HFF-Myc (cell line): ENCODE measurements around the gene NUAK1.
A peak's percentile ranks its signal among the peaks of the same experiment; 100 is the strongest.

ENCODE experiments used
- DNase-seq: peaks from one replicate; pipeline ENCODE4 v3.0.0-alpha.2; 2011; ENCODE audit warnings: low read depth; ENCODE audit errors: extremely low read depth
- H3K4me3 ChIP-seq: replicated peaks from 2 replicates; pipeline ENCODE4 v1.5.1; 2011; ENCODE audit warnings: low read depth, mild to moderate bottlenecking, control low read depth, low read length
- CTCF ChIP-seq: IDR thresholded peaks from 2 replicates; pipeline ENCODE4 v1.5.1; 2012; ENCODE audit warnings: mild to moderate bottlenecking, low read depth, low read length, control low read depth; ENCODE audit errors: missing control alignments

Gene NUAK1

GRCh38 chr12:106032623-106032925, 106.2 kb downstream of the NUAK1 start:
- TF ChIP-seq CTCF = no peak
- no peak for DNase-seq

GRCh38 chr12:106031761-106032622, 106.8 kb downstream of the NUAK1 start:
- TF ChIP-seq CTCF = no peak
- no peak for DNase-seq
- no peak overlapping the region for H3K4me3 ChIP-seq

More at GRCh38 chr12:106032623-106032925, 106.2 kb downstream of the NUAK1 start:
- H3K4me3 ChIP-seq = no peak overlapping the region

DNA sequence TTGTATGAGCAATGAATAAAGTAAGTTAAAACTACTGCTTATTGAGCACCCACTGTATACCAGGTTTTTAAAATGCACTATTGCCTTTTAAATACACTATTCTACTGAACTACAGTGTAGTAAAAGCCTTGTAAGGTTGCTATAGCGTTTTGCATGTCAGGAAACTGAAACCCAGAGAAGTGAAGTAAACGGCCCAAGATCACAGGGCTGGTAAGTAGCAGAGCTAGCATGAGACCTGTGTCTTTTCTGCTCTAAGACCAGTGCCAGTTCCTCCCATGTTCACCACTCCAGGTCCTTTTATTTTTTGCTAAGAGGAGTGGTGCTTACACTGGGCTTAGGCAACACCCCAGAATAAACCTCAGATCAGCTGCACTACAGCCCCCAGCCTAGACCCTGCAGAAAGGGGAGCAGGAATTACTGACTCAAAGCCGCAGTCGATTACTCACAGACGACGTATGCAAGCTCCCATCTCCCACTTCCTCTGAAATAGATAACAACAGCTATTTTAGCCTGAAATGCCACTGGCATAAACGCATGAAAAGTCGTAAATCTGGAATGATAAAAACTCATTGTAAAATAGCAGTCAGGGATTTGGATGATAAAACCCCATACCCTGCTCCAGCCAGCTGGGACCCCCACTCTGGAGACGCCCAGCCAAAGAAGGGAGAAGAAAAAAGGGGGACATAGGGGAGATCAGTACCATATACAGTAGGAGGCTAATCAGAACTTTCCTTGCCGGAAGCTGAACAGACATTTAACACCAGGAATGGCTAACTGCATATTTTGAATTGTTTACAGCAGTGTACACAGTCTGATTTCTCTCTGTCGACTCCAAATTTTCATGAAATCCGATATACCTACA, 108.3 kb downstream of the NUAK1 start:
- H3K4me3 ChIP-seq = peak overlapping the region; percentile 15; the same call in 1 of the 2 replicates
- TF ChIP-seq CTCF = no peak
- DNase-seq = peak; percentile 62

- DNase-seq = no peak
- TF ChIP-seq CTCF = no peak
- H3K4me3 ChIP-seq = no peak overlapping the region
Measured at GRCh38 chr12:106029532-106029931, 109.2 kb downstream of the NUAK1 start.

GRCh38 chr12:106027911-106028310, 110.8 kb downstream of the NUAK1 start:
- TF ChIP-seq CTCF = no peak
- no peak for DNase-seq
- no peak overlapping the region for H3K4me3 ChIP-seq

DNA sequence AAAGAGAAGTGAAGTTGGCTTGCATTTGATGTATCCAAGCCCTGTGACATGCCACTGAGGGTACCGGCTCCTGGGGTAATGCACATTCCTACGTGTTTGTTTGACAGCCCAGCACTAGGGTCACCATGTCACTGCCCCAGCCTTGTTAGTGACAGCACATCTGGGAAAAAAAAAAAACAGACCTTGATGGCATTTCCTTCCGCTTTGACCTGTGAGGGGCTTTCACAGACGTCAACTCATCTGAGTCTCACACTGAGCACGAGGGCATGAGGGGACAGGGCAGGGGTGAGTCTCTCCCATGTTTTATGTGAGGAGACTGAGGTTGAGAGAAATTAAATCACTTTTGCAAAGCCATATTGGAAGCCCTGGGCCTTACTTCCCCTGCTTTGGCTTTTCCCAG, 111.5 kb downstream of the NUAK1 start:
- no peak for TF ChIP-seq CTCF
- no peak overlapping the region for H3K4me3 ChIP-seq
- no peak for DNase-seq
